Naive thymus-derived CD8-positive, alpha-beta T cell (primary cell): ENCODE results near the gene SIK3. TPM values are rescaled to one million over a fixed set of nuclear protein-coding genes. Genes with fewer than 3 reads are reported as not detected.

Experiments
- ATAC-seq, 2 donors: fragments of 150-1000 bp; cut with Tn5 transposase in 1 of 2; sonication (Bioruptor Pico), chemical (Tn5 transposase) in 1 of 2; 1 replicate in 1 of 2; 2 replicates in 1 of 2; pipeline ENCODE4 v1.10.0; 2021; ENCODE audit warnings: mild to moderate bottlenecking in 2 of 2, moderate library complexity in 2 of 2
- POLR2A ChIA-PET: fragments of 350-600 bp; sonication (Branson Sonifier 250); formaldehyde crosslinking; loops from one replicate; lab custom pipeline; 2021; ENCODE audit warnings: antibody characterized with exemption; lab: Charles Lee
- DNase-seq, 10 donors: peaks; one replicate each; pipeline versions ENCODE4 v3.0.0 to v3.0.0-alpha.2; 2020 to 2022
- H3K27ac Mint-ChIP-seq, 10 donors: one replicate each; pipeline ENCODE4 v1.8.0; 2020 to 2022; ENCODE audit warnings: mild to moderate bottlenecking in 10 of 10, mixed read lengths in 10 of 10, moderate library complexity in 4 of 10, inconsistent platforms in 1 of 10
- H3K27me3 Mint-ChIP-seq, 5 donors: one replicate each; pipeline ENCODE4 v1.8.0; 2021 to 2022; ENCODE audit warnings: mixed read lengths in 5 of 5
- H3K36me3 Mint-ChIP-seq, 3 donors: one replicate each; pipeline ENCODE4 v1.8.0; 2020 to 2022; ENCODE audit warnings: mixed read lengths in 3 of 3, mild to moderate bottlenecking in 2 of 3, inconsistent platforms in 1 of 3
- H3K4me1 Mint-ChIP-seq, 4 donors: one replicate each; pipeline ENCODE4 v1.8.0; 2021 to 2022; ENCODE audit warnings: mixed read lengths in 4 of 4
- H3K4me3 Mint-ChIP-seq, 10 donors: one replicate each; pipeline ENCODE4 v1.8.0; 2020 to 2022; ENCODE audit warnings: mild to moderate bottlenecking in 10 of 10, mixed read lengths in 10 of 10, moderate library complexity in 6 of 10, inconsistent platforms in 1 of 10
- H3K9me3 Mint-ChIP-seq, 9 donors: one replicate each; pipeline ENCODE4 v1.8.0; 2020 to 2022; ENCODE audit warnings: mixed read lengths in 9 of 9, mild to moderate bottlenecking in 3 of 9, inconsistent platforms in 1 of 9, moderate library complexity in 1 of 9
- polyA plus RNA-seq, 3 donors: library from polyadenylated mRNA; unstranded; fragments of 300-500 nt; fragmentation: Illumina TruSeq; gene quantifications; one replicate each; pipeline ENCODE4 v1.2.3, GENCODE V29; 2021
- total RNA-seq, 8 experiments: library from RNA in 2 of 8; stranded (reverse) in 2 of 8; gene quantifications; one replicate each; pipeline ENCODE4 v1.2.3 and lab custom pipeline; 2021 to 2026

SIK3 gene
- total and polyA plus RNA-seq, 5 experiments from 2014 or later = 14.1 to 69.2 (median 16.2) TPM

GRCh38 chr11:116890607-116891006 is 207.6 kb downstream of the SIK3 start:
- Mint-ChIP-seq H3K27ac (peak overlapping the region in 8 of 10 donors; percentile 13 to 75 (median 62)), H3K36me3 (peaks cover 6 to 51% (median 9%) of the 10 kb centered on the region in 3 donors), H3K27me3 (no peaks in the 10 kb centered on the region), H3K9me3 (no peaks in the 10 kb centered on the region), H3K4me1 (peaks cover 10 to 19% (median 16%) of the 10 kb centered on the region in 4 donors), H3K4me3 (no peak overlapping the region)
- DNase-seq = no peak
- no peak for ATAC-seq
- POLR2A ChIA-PET = no interaction called here

- ATAC-seq (peak; percentile 39 to 68), DNase-seq (peak in 2 of 10 donors; percentile 5 to 12)
- Mint-ChIP-seq H3K4me1 (peaks cover 10 to 16% (median 14%) of the 10 kb centered on the region in 4 donors), H3K9me3 (no peaks in the 10 kb centered on the region), H3K36me3 (peaks cover 3 to 47% (median 8%) of the 10 kb centered on the region in 3 donors), H3K27ac (peak overlapping the region; percentile 13 to 75 (median 56)), H3K27me3 (no peaks in the 10 kb centered on the region), H3K4me3 (no peak overlapping the region)
- POLR2A ChIA-PET = no interaction called here
These were observed 208.0 kb downstream of the SIK3 start for GRCh38 chr11:116890193-116890592.

GRCh38 chr11:116888884-116889549 is 209.2 kb downstream of the SIK3 start:
- Mint-ChIP-seq H3K36me3 (peaks cover 0 to 36% (median 2%) of the 10 kb centered on the region in 3 donors), H3K9me3 (no peaks in the 10 kb centered on the region)
- POLR2A ChIA-PET = interaction anchor here (0.6 kb wide), 1 partner anchor 288 kb away, joined by 3 read pairs; no protein-coding TSS in a partner anchor

GRCh38 chr11:116888024-116888423 is 210.2 kb downstream of the SIK3 start:
- no peak for DNase-seq
- no peaks in the 10 kb centered on the region for H3K27me3 Mint-ChIP-seq
- H3K9me3 Mint-ChIP-seq = no peaks in the 10 kb centered on the region
- ATAC-seq = no peak
- POLR2A ChIA-PET = no interaction called here
- no peak overlapping the region for H3K4me3 Mint-ChIP-seq
- H3K4me1 Mint-ChIP-seq = peaks cover 7 to 13% (median 12%) of the 10 kb centered on the region in 4 donors
- H3K36me3 Mint-ChIP-seq = peaks cover 0 to 28% (median 0%) of the 10 kb centered on the region in 3 donors
- peak overlapping the region in 3 of 10 donors; percentile 17 to 33 (median 19) for H3K27ac Mint-ChIP-seq

More at GRCh38 chr11:116888884-116889549, 209.2 kb downstream of the SIK3 start:
- no peaks in the 10 kb centered on the region for H3K27me3 Mint-ChIP-seq
- H3K4me1 Mint-ChIP-seq = peaks cover 7 to 13% (median 12%) of the 10 kb centered on the region in 4 donors
- DNase-seq (no peak), ATAC-seq (no peak)
- peak overlapping the region in 2 of 10 donors; percentile 19 to 86 for H3K27ac Mint-ChIP-seq
- H3K4me3 Mint-ChIP-seq = no peak overlapping the region

GRCh38 chr11:116885951-116886655 is 212.1 kb downstream of the SIK3 start:
- Mint-ChIP-seq H3K36me3 (peaks cover 0 to 21% (median 0%) of the 10 kb centered on the region in 3 donors), H3K27me3 (no peaks in the 10 kb centered on the region), H3K4me3 (no peak overlapping the region), H3K4me1 (peaks cover 6 to 14% (median 11%) of the 10 kb centered on the region in 4 donors), H3K27ac (peak overlapping the region in 3 of 10 donors; percentile 4 to 41 (median 21)), H3K9me3 (no peaks in the 10 kb centered on the region)
- POLR2A ChIA-PET = no interaction called here
- DNase-seq = no peak
- no peak for ATAC-seq

- Mint-ChIP-seq H3K27me3 (no peaks in the 10 kb centered on the region), H3K4me3 (no peak overlapping the region), H3K9me3 (no peaks in the 10 kb centered on the region), H3K27ac (peak overlapping the region in 2 of 10 donors; percentile 15 to 28), H3K36me3 (peaks cover 0 to 17% (median 0%) of the 10 kb centered on the region in 3 donors), H3K4me1 (peaks cover 4 to 10% (median 7%) of the 10 kb centered on the region in 4 donors)
- ATAC-seq (no peak), DNase-seq (no peak)
- POLR2A ChIA-PET = interaction anchor here (0.6 to 0.9 kb wide), 2 partner anchors 29 to 44 kb away, joined by 3 read pairs; no protein-coding TSS in a partner anchor
These were observed 215.8 kb downstream of the SIK3 start for GRCh38 chr11:116882386-116882785.

GRCh38 chr11:116881143-116881542 is 217.1 kb downstream of the SIK3 start:
- ATAC-seq (no peak), DNase-seq (no peak)
- Mint-ChIP-seq H3K36me3 (peaks cover 0 to 8% (median 0%) of the 10 kb centered on the region in 3 donors), H3K4me3 (no peak overlapping the region), H3K4me1 (peaks cover 4 to 10% (median 7%) of the 10 kb centered on the region in 4 donors), H3K9me3 (no peaks in the 10 kb centered on the region), H3K27me3 (no peaks in the 10 kb centered on the region), H3K27ac (peak overlapping the region in 1 of 10 donors; percentile 11)
- POLR2A ChIA-PET = interaction anchor here (0.5 to 0.6 kb wide), 2 partner anchors 225 to 364 kb away, joined by 3 read pairs; no protein-coding TSS in a partner anchor

GRCh38 chr11:116879800-116880625 is 218.2 kb downstream of the SIK3 start:
- no peak overlapping the region for H3K4me3 Mint-ChIP-seq
- peak in 5 of 10 donors; percentile 15 to 50 (median 45) for DNase-seq
- no peaks in the 10 kb centered on the region for H3K27me3 Mint-ChIP-seq
- peaks cover 4 to 10% (median 8%) of the 10 kb centered on the region in 4 donors for H3K4me1 Mint-ChIP-seq
- peak overlapping the region in 4 of 10 donors; percentile 6 to 79 (median 42) for H3K27ac Mint-ChIP-seq
- no peaks in the 10 kb centered on the region for H3K9me3 Mint-ChIP-seq
- POLR2A ChIA-PET = interaction anchor here (0.6 to 0.8 kb wide), 2 partner anchors 25 to 226 kb away, joined by 4 to 9 read pairs; no protein-coding TSS in a partner anchor
- ATAC-seq = peak; percentile 79 to 82
- H3K36me3 Mint-ChIP-seq = peaks cover 0 to 18% (median 0%) of the 10 kb centered on the region in 3 donors

- no peaks in the 10 kb centered on the region for H3K27me3 Mint-ChIP-seq
- peaks cover 2 to 46% (median 17%) of the 10 kb centered on the region in 3 donors for H3K36me3 Mint-ChIP-seq
- POLR2A ChIA-PET = interaction anchor here (1.1 kb wide), 1 partner anchor 218 kb away, joined by 3 read pairs; no protein-coding TSS in a partner anchor
- no peaks in the 10 kb centered on the region for H3K9me3 Mint-ChIP-seq
- ATAC-seq (no peak), DNase-seq (no peak)
- no peak overlapping the region for H3K4me3 Mint-ChIP-seq
- peaks cover 4 to 10% (median 8%) of the 10 kb centered on the region in 4 donors for H3K4me1 Mint-ChIP-seq
- no peak overlapping the region for H3K27ac Mint-ChIP-seq
These were observed 221.6 kb downstream of the SIK3 start for GRCh38 chr11:116876656-116877055.

GRCh38 chr11:116875194-116875593 is 223.0 kb downstream of the SIK3 start:
- Mint-ChIP-seq H3K36me3 (peaks cover 8 to 56% (median 21%) of the 10 kb centered on the region in 3 donors), H3K9me3 (no peaks in the 10 kb centered on the region), H3K27ac (no peak overlapping the region), H3K4me1 (peaks cover 4 to 6% (median 5%) of the 10 kb centered on the region in 4 donors), H3K4me3 (no peak overlapping the region), H3K27me3 (no peaks in the 10 kb centered on the region)
- DNase-seq (no peak), ATAC-seq (no peak)
- POLR2A ChIA-PET = no interaction called here

- no peaks in the 10 kb centered on the region for H3K27me3 Mint-ChIP-seq
- no peak overlapping the region for H3K4me3 Mint-ChIP-seq
- ATAC-seq (no peak), DNase-seq (no peak)
- no peaks in the 10 kb centered on the region for H3K9me3 Mint-ChIP-seq
- peaks cover 8 to 65% (median 22%) of the 10 kb centered on the region in 3 donors for H3K36me3 Mint-ChIP-seq
- POLR2A ChIA-PET = interaction anchor here (0.6 to 1.3 kb wide), 2 partner anchors 166 to 231 kb away, joined by 3 to 4 read pairs; no protein-coding TSS in a partner anchor
- H3K27ac Mint-ChIP-seq = no peak overlapping the region
- peaks cover 0 to 5% (median 1%) of the 10 kb centered on the region in 4 donors for H3K4me1 Mint-ChIP-seq
These were observed 224.0 kb downstream of the SIK3 start for GRCh38 chr11:116874251-116874650.
